Nephron (organoid): ENCODE measurements around the gene TRAK1.

Experiments
- H3K27ac Mint-ChIP-seq, 3 experiments: 2 replicates each; pipeline ENCODE4 v1.8.0; 2020; ENCODE audit warnings: mixed read lengths in 3 of 3, mild to moderate bottlenecking in 2 of 3, moderate library complexity in 1 of 3
- H3K27me3 Mint-ChIP-seq: 2 replicates; pipeline ENCODE4 v1.8.0; 2021; ENCODE audit warnings: low read depth, mild to moderate bottlenecking, moderate library complexity, mixed read lengths
- H3K36me3 Mint-ChIP-seq: 2 replicates; pipeline ENCODE4 v1.8.0; 2020; ENCODE audit warnings: low read depth, mixed read lengths
- H3K4me1 Mint-ChIP-seq: 2 replicates; pipeline ENCODE4 v1.8.0; 2020; ENCODE audit warnings: mixed read lengths
- H3K4me3 Mint-ChIP-seq, 3 experiments: 2 replicates each; pipeline ENCODE4 v1.8.0; 2020; ENCODE audit warnings: mild to moderate bottlenecking in 3 of 3, mixed read lengths in 3 of 3, moderate library complexity in 2 of 3
- H3K9me3 Mint-ChIP-seq: 2 replicates; pipeline ENCODE4 v1.8.0; 2020; ENCODE audit warnings: mixed read lengths
- TF ChIP-seq, protein P1 (sequence below), 3 experiments: fragments of 200-600 bp; sonication (generic); IDR thresholded peaks; one replicate each; pipeline ENCODE4 v1.5.0; 2021; ENCODE audit warnings: antibody characterized with exemption in 3 of 3; ENCODE audit not compliant: unreplicated experiment in 3 of 3

TRAK1 gene

DNA sequence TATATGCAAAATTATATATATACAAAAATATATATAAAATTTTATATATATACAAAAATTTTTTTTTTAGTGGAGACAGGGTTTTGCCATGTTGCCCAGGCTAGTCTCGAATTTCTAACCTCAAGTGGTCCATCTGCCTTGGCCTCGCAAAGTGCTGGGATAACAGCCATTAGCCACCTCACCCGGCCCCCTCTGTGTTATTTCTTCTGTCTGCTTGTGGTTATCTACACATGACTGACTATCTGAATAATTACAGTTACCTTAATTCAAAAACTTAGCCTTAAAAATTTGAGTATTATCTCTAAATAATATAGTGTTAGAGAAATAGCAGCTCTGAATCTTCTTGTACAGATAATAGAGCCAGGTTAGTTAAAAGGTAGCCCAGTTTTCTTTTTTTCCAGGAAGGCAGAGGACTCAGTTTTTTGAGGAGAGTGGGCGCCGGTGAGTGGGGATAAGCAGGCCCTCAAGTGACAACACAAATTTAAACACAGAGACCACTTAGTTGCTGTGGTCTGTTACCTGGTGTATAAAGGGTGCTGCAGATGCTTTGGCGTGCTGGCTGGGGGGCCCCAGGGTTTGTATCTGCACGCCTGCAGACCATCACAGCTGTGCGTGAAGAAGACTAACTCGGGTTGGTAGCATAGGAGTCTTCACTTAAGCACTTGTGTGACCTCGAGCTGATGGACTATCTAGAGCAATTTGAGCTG, 83.7 kb downstream of the TRAK1 start:
- no peaks in the 10 kb centered on the region for H3K27me3 Mint-ChIP-seq
- H3K27ac Mint-ChIP-seq: peak overlapping the region; percentile 38 to 43 (median 40)
- no peaks in the 10 kb centered on the region for H3K9me3 Mint-ChIP-seq
- TF ChIP-seq, protein P1, sequence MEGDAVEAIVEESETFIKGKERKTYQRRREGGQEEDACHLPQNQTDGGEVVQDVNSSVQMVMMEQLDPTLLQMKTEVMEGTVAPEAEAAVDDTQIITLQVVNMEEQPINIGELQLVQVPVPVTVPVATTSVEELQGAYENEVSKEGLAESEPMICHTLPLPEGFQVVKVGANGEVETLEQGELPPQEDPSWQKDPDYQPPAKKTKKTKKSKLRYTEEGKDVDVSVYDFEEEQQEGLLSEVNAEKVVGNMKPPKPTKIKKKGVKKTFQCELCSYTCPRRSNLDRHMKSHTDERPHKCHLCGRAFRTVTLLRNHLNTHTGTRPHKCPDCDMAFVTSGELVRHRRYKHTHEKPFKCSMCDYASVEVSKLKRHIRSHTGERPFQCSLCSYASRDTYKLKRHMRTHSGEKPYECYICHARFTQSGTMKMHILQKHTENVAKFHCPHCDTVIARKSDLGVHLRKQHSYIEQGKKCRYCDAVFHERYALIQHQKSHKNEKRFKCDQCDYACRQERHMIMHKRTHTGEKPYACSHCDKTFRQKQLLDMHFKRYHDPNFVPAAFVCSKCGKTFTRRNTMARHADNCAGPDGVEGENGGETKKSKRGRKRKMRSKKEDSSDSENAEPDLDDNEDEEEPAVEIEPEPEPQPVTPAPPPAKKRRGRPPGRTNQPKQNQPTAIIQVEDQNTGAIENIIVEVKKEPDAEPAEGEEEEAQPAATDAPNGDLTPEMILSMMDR (IDR thresholded peaks at IDR 0.05; ENCODE audit: unreplicated experiment in 3 of 3): no peak
- peaks cover 41% of the 10 kb centered on the region for H3K4me1 Mint-ChIP-seq
- H3K36me3 Mint-ChIP-seq: peaks cover 5% of the 10 kb centered on the region
- no peak overlapping the region for H3K4me3 Mint-ChIP-seq

DNA sequence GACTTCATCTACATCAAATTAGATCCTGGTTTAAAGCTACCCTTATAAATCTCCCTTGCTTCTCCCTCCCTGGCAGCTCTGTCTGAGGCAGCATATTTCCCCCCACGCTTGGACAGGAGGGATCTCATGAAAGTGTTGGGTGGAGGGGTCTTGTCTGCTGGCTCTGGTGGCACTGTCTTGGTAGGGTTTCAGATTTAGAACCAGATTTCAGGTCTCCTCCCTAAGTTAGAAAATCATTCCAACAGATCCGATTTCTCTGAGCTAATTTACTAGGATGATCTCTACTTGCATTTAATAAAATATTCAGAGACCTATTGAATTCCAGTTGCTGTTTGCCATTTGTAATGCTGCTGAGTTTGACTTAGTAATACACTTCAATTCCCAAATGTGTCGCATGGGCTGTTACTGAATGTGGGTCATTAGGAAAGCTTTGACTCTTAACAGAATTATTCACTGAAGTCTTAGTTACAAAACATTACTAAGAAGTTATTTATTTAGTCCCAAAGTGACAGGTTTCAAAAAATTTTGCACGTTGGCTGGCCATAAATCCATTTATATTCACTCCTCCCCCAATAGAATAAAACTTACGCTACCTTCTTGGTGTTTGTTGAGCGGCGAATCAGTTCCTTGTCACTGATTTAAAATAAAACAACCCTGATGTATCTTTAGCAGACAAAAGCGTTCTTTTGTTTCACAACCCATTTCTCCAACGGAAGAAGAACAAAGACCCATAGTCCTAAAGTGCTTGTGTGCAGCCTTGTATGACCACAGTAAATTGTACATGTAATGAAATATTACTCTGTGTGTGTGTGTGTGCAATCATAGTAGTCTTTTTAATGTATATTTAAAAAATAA, 84.5 kb downstream of the TRAK1 start:
- Mint-ChIP-seq H3K4me3 (no peak overlapping the region), H3K27me3 (no peaks in the 10 kb centered on the region), H3K9me3 (no peaks in the 10 kb centered on the region), H3K36me3 (peaks cover 5% of the 10 kb centered on the region), H3K27ac (peak overlapping the region; percentile 38 to 70 (median 40)), H3K4me1 (peaks cover 41% of the 10 kb centered on the region)
- TF ChIP-seq, protein P1 (IDR thresholded peaks at IDR 0.05; ENCODE audit: unreplicated experiment in 3 of 3): no peak

DNA sequence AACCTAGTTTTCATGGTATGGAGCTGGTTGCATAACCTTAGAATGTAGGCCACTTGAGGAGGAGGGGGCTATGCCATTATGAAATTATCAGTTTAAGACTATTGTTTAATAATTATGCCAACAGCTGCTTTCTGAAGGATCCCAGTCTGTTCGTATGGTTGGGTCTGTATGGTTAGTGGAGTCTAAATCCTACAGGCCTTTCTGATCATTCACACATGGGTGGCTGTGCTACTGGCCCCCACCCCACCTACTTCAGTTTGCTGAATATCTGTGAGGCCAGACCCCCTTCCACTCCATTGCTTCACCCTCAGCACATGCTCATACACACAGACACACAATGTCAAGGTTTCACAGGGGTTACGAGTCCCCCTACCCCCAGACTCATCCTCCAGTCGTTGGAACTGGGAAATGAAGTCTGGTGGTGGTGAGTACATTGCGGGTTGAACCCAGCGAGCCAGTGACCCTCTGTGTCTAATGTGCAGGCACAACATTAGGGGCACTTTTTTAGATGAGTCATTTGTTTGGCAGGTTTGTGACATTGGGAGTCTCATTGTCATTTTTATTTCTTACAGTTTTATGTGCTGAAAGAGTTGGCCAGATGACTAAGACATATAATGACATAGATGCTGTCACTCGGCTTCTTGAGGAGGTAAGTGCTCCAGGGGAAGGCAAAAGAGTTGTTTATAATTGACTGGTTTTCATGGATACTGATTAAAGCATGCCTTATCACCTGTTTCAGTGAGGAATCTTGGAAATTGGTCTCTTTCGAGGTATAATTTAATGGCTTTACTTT, 85.3 kb downstream of the TRAK1 start:
- Mint-ChIP-seq H3K4me1 (peaks cover 41% of the 10 kb centered on the region), H3K27me3 (no peaks in the 10 kb centered on the region), H3K36me3 (peaks cover 5% of the 10 kb centered on the region), H3K27ac (peak overlapping the region in 2 of 3 experiments; percentile 40 to 44), H3K9me3 (no peaks in the 10 kb centered on the region), H3K4me3 (no peak overlapping the region)
- TF ChIP-seq, protein P1 (IDR thresholded peaks at IDR 0.05; ENCODE audit: unreplicated experiment in 3 of 3): no peak

DNA sequence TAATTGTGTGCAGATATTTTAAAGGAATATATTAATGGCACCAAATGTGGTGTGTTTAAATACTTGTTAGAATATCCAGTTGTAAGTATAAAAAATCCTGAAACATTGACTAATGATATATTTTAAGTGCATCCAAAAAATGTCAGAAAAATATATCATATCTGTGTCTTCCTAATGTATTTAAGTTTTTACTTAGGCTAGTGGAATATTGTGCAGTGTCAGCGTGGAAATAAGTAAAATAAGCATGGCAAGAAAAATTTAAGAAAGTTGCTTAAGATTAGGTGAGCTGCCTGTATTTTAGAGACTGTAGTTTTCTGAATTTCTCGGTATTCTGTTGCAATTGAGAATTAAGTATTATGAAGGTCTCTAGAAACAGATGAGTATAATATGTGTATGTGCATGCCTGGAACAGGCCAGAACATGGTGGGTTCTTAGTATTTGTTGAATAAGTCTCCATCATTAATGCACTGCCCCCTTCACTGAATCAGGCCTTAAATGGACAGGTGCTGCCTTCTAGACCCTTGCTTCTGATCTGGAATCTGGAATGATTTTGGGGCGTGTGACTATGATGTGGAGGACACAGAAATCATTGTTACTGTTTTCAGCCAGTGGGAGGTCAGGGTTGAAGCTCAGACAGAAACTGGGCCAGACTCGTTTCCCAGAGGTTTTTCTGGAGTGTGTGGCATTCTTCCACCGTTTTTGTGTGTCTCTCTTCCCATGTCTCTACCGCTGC, 86.1 kb downstream of the TRAK1 start:
- Mint-ChIP-seq H3K27ac (peak overlapping the region in 2 of 3 experiments; percentile 0 to 28), H3K36me3 (peaks cover 5% of the 10 kb centered on the region), H3K9me3 (no peaks in the 10 kb centered on the region), H3K4me1 (peaks cover 41% of the 10 kb centered on the region), H3K27me3 (no peaks in the 10 kb centered on the region), H3K4me3 (no peak overlapping the region)
- TF ChIP-seq, protein P1 (IDR thresholded peaks at IDR 0.05; ENCODE audit: unreplicated experiment in 3 of 3): no peak

DNA sequence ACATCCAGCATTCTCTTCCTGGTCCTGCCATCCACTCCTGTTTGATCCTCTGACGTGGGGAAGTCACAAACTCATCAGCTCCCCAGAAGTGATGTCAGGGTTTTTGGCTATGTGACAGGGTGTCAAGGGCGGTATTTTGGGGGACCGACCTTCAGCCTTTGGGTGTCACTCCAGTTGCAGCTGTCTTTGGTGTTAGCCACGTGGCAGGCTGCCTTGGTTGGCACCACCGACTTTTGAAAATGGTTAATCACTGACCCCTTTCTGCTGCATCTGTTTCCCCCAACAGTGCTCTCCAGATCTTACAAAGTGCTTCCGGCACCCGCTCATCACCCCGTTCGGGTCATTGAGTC, 86.6 kb downstream of the TRAK1 start:
- Mint-ChIP-seq H3K27ac (no peak overlapping the region), H3K36me3 (peaks cover 5% of the 10 kb centered on the region), H3K4me3 (no peak overlapping the region), H3K4me1 (peaks cover 41% of the 10 kb centered on the region), H3K27me3 (no peaks in the 10 kb centered on the region), H3K9me3 (no peaks in the 10 kb centered on the region)
- TF ChIP-seq, protein P1 (IDR thresholded peaks at IDR 0.05; ENCODE audit: unreplicated experiment in 3 of 3): no peak
